Measurements from ENCODE around the gene TNFAIP3.

Gene TNFAIP3

GRCh38 chr6:137864812-137865508, 2.1 kb upstream of the TNFAIP3 start:
- no peak overlapping the region for H3K27ac ChIP-seq (replicated peaks)
- no peak for DNase-seq (ENCODE audit: low read depth in 1 of 2, low spot score in 1 of 2)
- no peak for TF ChIP-seq CTCF (IDR thresholded peaks at IDR 0.05; ENCODE audit: insufficient read depth, low read length)
- TF ChIP-seq POLR2AphosphoS5 (IDR thresholded peaks at IDR 0.05; ENCODE audit: low read depth): no peak
- TF ChIP-seq SPI1 (IDR thresholded peaks at IDR 0.05; ENCODE audit: borderline replicate concordance, low read depth): no peak
- no peak for TF ChIP-seq REST (IDR thresholded peaks at IDR 0.05; ENCODE audit: insufficient replicate concordance, low read depth)
- TF ChIP-seq GABPA (IDR thresholded peaks at IDR 0.05; ENCODE audit: low read depth): no peak
- H3K4me3 ChIP-seq (replicated peaks; ENCODE audit: insufficient read depth, low read length): no peak overlapping the region
- H3K27me3 ChIP-seq (ENCODE audit: insufficient read depth, poor library complexity, severe bottlenecking): no peaks in the 10 kb centered on the region

GRCh38 chr6:137866200-137866913, 702 bp upstream of the TNFAIP3 start:
- no peak for DNase-seq (ENCODE audit: low read depth in 1 of 2, low spot score in 1 of 2)
- H3K27me3 ChIP-seq (ENCODE audit: insufficient read depth, poor library complexity, severe bottlenecking): no peaks in the 10 kb centered on the region
- no peak for TF ChIP-seq POLR2AphosphoS5 (IDR thresholded peaks at IDR 0.05; ENCODE audit: low read depth)
- no peak for TF ChIP-seq GABPA (IDR thresholded peaks at IDR 0.05; ENCODE audit: low read depth)
- no peak for TF ChIP-seq SPI1 (IDR thresholded peaks at IDR 0.05; ENCODE audit: borderline replicate concordance, low read depth)
- H3K27ac ChIP-seq (replicated peaks): peak overlapping the region; percentile 61
- peak overlapping the region; percentile 53 for H3K4me3 ChIP-seq (replicated peaks; ENCODE audit: insufficient read depth, low read length)

GRCh38 chr6:137867685-137868509, 838 bp downstream of the TNFAIP3 start:
- DNase-seq (ENCODE audit: low read depth in 1 of 2, low spot score in 1 of 2): peak in 1 of 2 experiments; percentile 32
- no peak for TF ChIP-seq CTCF (IDR thresholded peaks at IDR 0.05; ENCODE audit: insufficient read depth, low read length)
- 0 out of 2 replicates have a peak, but pooled peaks have one; percentile 9 for TF ChIP-seq POLR2AphosphoS5 (IDR thresholded peaks at IDR 0.05; ENCODE audit: low read depth)
- H3K4me3 ChIP-seq (replicated peaks; ENCODE audit: insufficient read depth, low read length): peak overlapping the region; percentile 82
- peak overlapping the region; percentile 94 for H3K27ac ChIP-seq (replicated peaks)
- no peaks in the 10 kb centered on the region for H3K27me3 ChIP-seq (ENCODE audit: insufficient read depth, poor library complexity, severe bottlenecking)

- no peak for DNase-seq (ENCODE audit: low read depth in 1 of 2, low spot score in 1 of 2)
- no peak for TF ChIP-seq GABPA (IDR thresholded peaks at IDR 0.05; ENCODE audit: low read depth)
- Histone ChIP-seq H3K27ac (replicated peaks) (no peak overlapping the region), H3K27me3 (ENCODE audit: insufficient read depth, poor library complexity, severe bottlenecking) (no peaks in the 10 kb centered on the region), H3K4me3 (replicated peaks; ENCODE audit: insufficient read depth, low read length) (peak overlapping the region; percentile 82)
These were observed 1.9 kb downstream of the TNFAIP3 start for GRCh38 chr6:137868721-137869548.

Measured in HL-60 (cell line).